ENCODE measurements around the gene PKNOX2. TPM values are rescaled to one million over a fixed set of nuclear protein-coding genes. Genes with fewer than 3 reads are reported as not detected.

PKNOX2 gene
- total and polyA plus RNA-seq, 10 of the 15 experiments (the other 5 are each of a cell fraction or from before 2014, with no cell fraction given): not detected

GRCh38 chr11:125470355-125470754 is 305.8 kb downstream of the PKNOX2 start:
- SMC1A ChIA-PET (ENCODE audit: uncharacterized antibody, unreplicated experiment): no interaction called here

More at GRCh38 chr11:125470355-125470754, 305.8 kb downstream of the PKNOX2 start:
- Histone ChIP-seq H3K4me3 (no peak overlapping the region), H3K27me3 (replicated peaks in 1 of 2; ENCODE audit: control insufficient read depth in 2 of 2, insufficient read depth in 2 of 2, low read length in 1 of 2) (no peaks in the 10 kb centered on the region), H3K4me2 (ENCODE audit: control insufficient read depth, insufficient read depth) (no peak overlapping the region), H3K9ac (ENCODE audit: control insufficient read depth, insufficient read depth, low read length) (no peak overlapping the region), H3K4me1 (ENCODE audit: control insufficient read depth, insufficient read depth, low read length) (no peaks in the 10 kb centered on the region), H2AFZ (ENCODE audit: control insufficient read depth, low read depth, low read length) (no peak overlapping the region), H3K27ac (ENCODE audit: control insufficient read depth, insufficient read depth) (no peak overlapping the region), H4K20me1 (ENCODE audit: control insufficient read depth, insufficient read depth) (no peaks in the 10 kb centered on the region), H3K36me3 (ENCODE audit: control insufficient read depth in 2 of 2, insufficient read depth in 2 of 2, low read length in 1 of 2) (no peaks in the 10 kb centered on the region), H3K9me3 (replicated peaks; ENCODE audit: control insufficient read depth, insufficient read depth, low read length) (no peaks in the 10 kb centered on the region), H3K79me2 (ENCODE audit: control insufficient read depth, insufficient read depth, low read length) (no peaks in the 10 kb centered on the region)
- in situ Hi-C loops (cut with MboI) (no loop called here), intact Hi-C loops (cut with micrococcal nuclease; ENCODE audit: unreplicated experiment) (no loop called here)
- DNase-seq (ENCODE audit: low read depth, low spot score) (no peak), ATAC-seq (no peak), FAIRE-seq (no peak)
- WGBS (ENCODE audit: insufficient coverage, insufficient replicate concordance, low lambda C conversion rate, missing lambda C conversion rate): 3% methylated on average over 2 of the region's 2 CpGs
- no TSS peak for BruUV-seq (replicated peaks)
- RAD21 ChIA-PET (ENCODE audit: unreplicated experiment): no interaction called here
- CTCF ChIA-PET: no interaction called here
- TF ChIP-seq POLR2AphosphoS5 (IDR thresholded peaks at IDR 0.05; ENCODE audit: low read length) (no peak), SPI1 (IDR thresholded peaks at IDR 0.05; ENCODE audit: borderline replicate concordance, insufficient read depth, low read depth, low read length) (no peak), MAX (IDR thresholded peaks at IDR 0.05; ENCODE audit: low read depth, low read length) (no peak), PML (IDR thresholded peaks at IDR 0.05; ENCODE audit: low read length) (no peak), ATF2 (IDR thresholded peaks at IDR 0.05; ENCODE audit: low read length) (no peak), BMI1 (IDR thresholded peaks at IDR 0.05; ENCODE audit: borderline replicate concordance) (no peak), YBX1 (IDR thresholded peaks at IDR 0.05) (no peak), SIN3A (IDR thresholded peaks at IDR 0.05; ENCODE audit: low read depth, low read length) (no peak), HCFC1 (IDR thresholded peaks at IDR 0.05; ENCODE audit: low read length) (no peak), STAT3 (IDR thresholded peaks at IDR 0.05; ENCODE audit: low read depth, low read length) (no peak), PRDM15 (CRISPR knock-in tag; IDR thresholded peaks at IDR 0.05) (no peak), FOS (IDR thresholded peaks at IDR 0.05; ENCODE audit: borderline replicate concordance, extremely low read depth, insufficient read length) (no peak)
- POLR2A ChIA-PET: no interaction called here

Measured in GM12878 (cell line).